WTC11 (cell line): ENCODE results near the gene CTNNA3. TPM values are rescaled to one million over a fixed set of nuclear protein-coding genes. Genes with fewer than 3 reads are reported as not detected.

Experiments
- ATAC-seq: fragments of 200-7000 bp; cut with Tn5 transposase; 2 replicates; pipeline ENCODE4 v1.10.0; 2021; ENCODE audit warnings: mild to moderate bottlenecking, moderate library complexity
- CTCF ChIA-PET: fragments of 300-600 bp; sonication (Branson Sonifier 250); formaldehyde crosslinking; loops from one replicate; lab custom pipeline; 2021; ENCODE audit warnings: antibody characterized with exemption; lab: Charles Lee
- POLR2A ChIA-PET: fragments of 350-600 bp; sonication (Branson Sonifier 250); formaldehyde crosslinking; loops from one replicate; lab custom pipeline; 2021; ENCODE audit warnings: antibody characterized with exemption; lab: Charles Lee
- DNase-seq: peaks from one replicate; pipeline ENCODE4 v3.0.0; 2021; ENCODE audit warnings: low spot score
- H3K27ac Mint-ChIP-seq: 2 replicates; pipeline ENCODE4 v1.8.0; 2021; ENCODE audit warnings: mixed read lengths
- H3K27me3 Mint-ChIP-seq: 2 replicates; pipeline ENCODE4 v1.8.0; 2021; ENCODE audit warnings: low read depth, mild to moderate bottlenecking, moderate library complexity, mixed read lengths
- H3K36me3 Mint-ChIP-seq: 2 replicates; pipeline ENCODE4 v1.8.0; 2021; ENCODE audit warnings: mixed read lengths
- H3K4me1 Mint-ChIP-seq: 2 replicates; pipeline ENCODE4 v1.8.0; 2022; ENCODE audit warnings: mixed read lengths
- H3K4me3 Mint-ChIP-seq: 2 replicates; pipeline ENCODE4 v1.8.0; 2021; ENCODE audit warnings: mild to moderate bottlenecking, moderate library complexity, mixed read lengths
- H3K9me3 Mint-ChIP-seq: 2 replicates; pipeline ENCODE4 v1.8.0; 2021; ENCODE audit warnings: mixed read lengths
- ATF1 ChIP-seq: sonication (generic); formaldehyde crosslinking; IDR thresholded peaks from 2 replicates; pipeline ENCODE4 v1.8.1; 2023; ENCODE audit warnings: mild to moderate bottlenecking, moderate library complexity, missing genetic modification reagents
- ATF2 ChIP-seq: sonication (generic); formaldehyde crosslinking; IDR thresholded peaks from 2 replicates; pipeline ENCODE4 v1.8.1; 2022; ENCODE audit warnings: low read depth, missing genetic modification reagents, borderline replicate concordance
- ATF3 ChIP-seq: sonication (generic); formaldehyde crosslinking; conservative IDR thresholded peaks from 2 replicates; pipeline ENCODE4 v1.8.1; 2022; ENCODE audit warnings: mild to moderate bottlenecking, missing genetic modification reagents
- CREB1 ChIP-seq: sonication (generic); formaldehyde crosslinking; IDR thresholded peaks from 2 replicates; pipeline ENCODE4 v1.8.0; 2023; ENCODE audit warnings: mild to moderate bottlenecking, missing genetic modification reagents
- CREM ChIP-seq: sonication (generic); formaldehyde crosslinking; IDR thresholded peaks from 2 replicates; pipeline ENCODE4 v1.8.1; 2022; ENCODE audit warnings: mild to moderate bottlenecking, missing genetic modification reagents, moderate library complexity
- ELF4 ChIP-seq: sonication (generic); formaldehyde crosslinking; IDR thresholded peaks from 2 replicates; pipeline ENCODE4 v1.8.1; 2022; ENCODE audit warnings: low read depth, mild to moderate bottlenecking, moderate library complexity, missing genetic modification reagents
- EMX1 ChIP-seq: fragments of 250-450 bp; sonication (Bioruptor Pico); IDR thresholded peaks from 2 replicates; pipeline ENCODE4 v1.8.0; 2021; ENCODE audit warnings: mild to moderate bottlenecking
- ERG ChIP-seq: fragments of 250-450 bp; sonication (Bioruptor Pico); IDR thresholded peaks from 2 replicates; pipeline ENCODE4 v1.8.0; 2021; ENCODE audit warnings: mild to moderate bottlenecking
- FOXP1 ChIP-seq: sonication (generic); formaldehyde crosslinking; IDR thresholded peaks from 2 replicates; pipeline ENCODE4 v1.8.0; 2022; ENCODE audit warnings: missing genetic modification reagents, mild to moderate bottlenecking, moderate library complexity, borderline replicate concordance
- FOXP4 ChIP-seq: sonication (generic); formaldehyde crosslinking; IDR thresholded peaks from 2 replicates; pipeline ENCODE4 v1.8.0; 2022; ENCODE audit warnings: mild to moderate bottlenecking, missing genetic modification reagents
- GRHL2 ChIP-seq: fragments of 250-450 bp; sonication (Bioruptor Pico); IDR thresholded peaks from 2 replicates; pipeline ENCODE4 v1.8.0; 2022; ENCODE audit warnings: mild to moderate bottlenecking, moderate library complexity; ENCODE audit not compliant: insufficient replicate concordance, severe bottlenecking
- JAZF1 ChIP-seq: fragments of 250-450 bp; sonication (Bioruptor Pico); IDR thresholded peaks from 2 replicates; pipeline ENCODE4 v1.9.0; 2021; ENCODE audit warnings: moderate library complexity, mild to moderate bottlenecking, inconsistent platforms
- NFATC4 ChIP-seq: fragments of 250-450 bp; sonication (Bioruptor Pico); IDR thresholded peaks from 2 replicates; pipeline ENCODE4 v1.9.0; 2021; ENCODE audit warnings: mild to moderate bottlenecking
- NFYB ChIP-seq: sonication (generic); formaldehyde crosslinking; conservative IDR thresholded peaks from 2 replicates; pipeline ENCODE4 v1.8.0; 2022; ENCODE audit warnings: low read depth, missing genetic modification reagents
- NR2C2 ChIP-seq: sonication (generic); formaldehyde crosslinking; IDR thresholded peaks from 2 replicates; pipeline ENCODE4 v1.8.0; 2022; ENCODE audit warnings: mild to moderate bottlenecking, missing genetic modification reagents
- NR3C1 ChIP-seq: sonication (generic); formaldehyde crosslinking; conservative IDR thresholded peaks from 2 replicates; pipeline ENCODE4 v1.8.1; 2023; ENCODE audit warnings: low read depth, mild to moderate bottlenecking, missing genetic modification reagents
- SP1 ChIP-seq: sonication (generic); formaldehyde crosslinking; conservative IDR thresholded peaks from 2 replicates; pipeline ENCODE4 v1.8.1; 2022; ENCODE audit warnings: missing genetic modification reagents
- USF2 ChIP-seq: sonication (generic); formaldehyde crosslinking; IDR thresholded peaks from 2 replicates; pipeline ENCODE4 v1.8.1; 2023; ENCODE audit warnings: mild to moderate bottlenecking, missing genetic modification reagents, moderate library complexity
- ZBTB43 ChIP-seq: sonication (generic); formaldehyde crosslinking; IDR thresholded peaks from 2 replicates; pipeline ENCODE4 v1.8.1; 2023; ENCODE audit warnings: mild to moderate bottlenecking, missing genetic modification reagents
- ZNF281 ChIP-seq: sonication (generic); formaldehyde crosslinking; IDR thresholded peaks from 2 replicates; pipeline ENCODE4 v1.8.0; 2023; ENCODE audit warnings: mild to moderate bottlenecking, missing genetic modification reagents
- ZNF423 ChIP-seq: fragments of 250-450 bp; sonication (Bioruptor Pico); IDR thresholded peaks from 2 replicates; pipeline ENCODE4 v2.1.2; 2022; ENCODE audit warnings: mild to moderate bottlenecking, moderate library complexity
- ZNF532 ChIP-seq: fragments of 250-450 bp; sonication (Bioruptor Pico); IDR thresholded peaks from 2 replicates; pipeline ENCODE4 v1.9.0; 2021; ENCODE audit warnings: mild to moderate bottlenecking, borderline replicate concordance
- total RNA-seq: library from RNA; stranded (reverse); gene quantifications from 3 replicates; pipeline ENCODE4 v1.2.3, GENCODE V29; 2021

The CTNNA3 gene
- total RNA-seq, 1 experiment from 2014 or later, result 6.1 TPM

GRCh38 chr10:66041771-66042170, 1654.2 kb downstream of the CTNNA3 start:
- H3K36me3 Mint-ChIP-seq, result peaks cover 11% of the 10 kb centered on the region
- peaks cover 3% of the 10 kb centered on the region; the same call in 1 of the 2 replicates for H3K4me1 Mint-ChIP-seq
- no peaks in the 10 kb centered on the region for H3K27me3 Mint-ChIP-seq
- ChIA-PET CTCF (no interaction called here), POLR2A (no interaction called here)
- no peak overlapping the region for H3K4me3 Mint-ChIP-seq
- peaks cover 13% of the 10 kb centered on the region for H3K9me3 Mint-ChIP-seq
- no peak for DNase-seq
- ATAC-seq, result no peak
- TF ChIP-seq FOXP4 (CRISPR knock-in tag) (no peak), GRHL2 (CRISPR knock-in tag) (no peak), CREM (CRISPR knock-in tag) (no peak), ZNF281 (CRISPR knock-in tag) (no peak), ZNF423 (CRISPR knock-in tag) (no peak), NR2C2 (CRISPR knock-in tag) (no peak), ZBTB43 (CRISPR knock-in tag) (no peak), SP1 (CRISPR knock-in tag) (no peak), ERG (no peak), ATF1 (CRISPR knock-in tag) (no peak), ZNF532 (CRISPR knock-in tag) (no peak), ATF3 (CRISPR knock-in tag) (no peak)
- TF ChIP-seq, all 79 proteins: peak for 0
- H3K27ac Mint-ChIP-seq, result no peak overlapping the region

GRCh38 chr10:66038623-66039022, 1657.4 kb downstream of the CTNNA3 start:
- ATAC-seq (no peak), DNase-seq (no peak)
- Mint-ChIP-seq H3K9me3 (no peaks in the 10 kb centered on the region), H3K4me3 (no peak overlapping the region), H3K27me3 (no peaks in the 10 kb centered on the region), H3K36me3 (no peaks in the 10 kb centered on the region), H3K4me1 (peaks cover 3% of the 10 kb centered on the region; the same call in 1 of the 2 replicates), H3K27ac (no peak overlapping the region)
- ChIA-PET CTCF (no interaction called here), POLR2A (no interaction called here)
- TF ChIP-seq FOXP1 (CRISPR knock-in tag), result no peak
- TF ChIP-seq NR3C1 (CRISPR knock-in tag), result no peak
- TF ChIP-seq SP1 (CRISPR knock-in tag), result no peak
- TF ChIP-seq ATF2 (CRISPR knock-in tag), result no peak
- no peak for TF ChIP-seq NFYB (CRISPR knock-in tag)
- TF ChIP-seq CREB1, result no peak
- TF ChIP-seq JAZF1 (CRISPR knock-in tag), result no peak
- no peak for TF ChIP-seq EMX1
- no peak for TF ChIP-seq ELF4 (CRISPR knock-in tag)
- no peak for TF ChIP-seq NFATC4 (CRISPR knock-in tag)
- no peak for TF ChIP-seq USF2 (CRISPR knock-in tag)
